Endometrial microvascular endothelial cells (primary cell): ENCODE measurements around the gene SAPCD2. TPM values are rescaled to one million over a fixed set of nuclear protein-coding genes. Genes with fewer than 3 reads are reported as not detected.
"Not testable (repeated sequence)": the region's sequence is repeated elsewhere in the genome, so short reads cannot be mapped to it uniquely, and the experiment has no call there.

Experiments used
- in situ Hi-C: cut with HindIII; loops from 2 replicates; pipeline ENCODE4 v1.10.0; 2017; ENCODE audit warnings: low sequenced_read_pairs, low pct_unique_long_range_greater_than_20kb; ENCODE audit errors: inconsistent ontology term
- total RNA-seq: library from RNA; depleted of rRNA; stranded (reverse); fragments of >200 nt; gene quantifications from one replicate; pipeline ENCODE4 v1.2.3, GENCODE V29; 2015; ENCODE audit errors: inconsistent ontology term

Gene SAPCD2
- total RNA-seq, 1 donor from 2014 or later, result 38.5 TPM

GRCh38 chr9:137039611-137040366 is 30.6 kb downstream of the SAPCD2 start:
- in situ Hi-C loops, result no loop called here

GRCh38 chr9:137038916-137039315 is 31.4 kb downstream of the SAPCD2 start:
- in situ Hi-C loops, result no loop called here

GRCh38 chr9:137037483-137037882 is 32.9 kb downstream of the SAPCD2 start:
- in situ Hi-C loops, result no loop called here

GRCh38 chr9:137037035-137037434 is 33.3 kb downstream of the SAPCD2 start:
- in situ Hi-C loops, result no loop called here

GRCh38 chr9:137035937-137036336 is 34.4 kb downstream of the SAPCD2 start:
- in situ Hi-C loops, result no loop called here

GRCh38 chr9:137035507-137035834 is 34.9 kb downstream of the SAPCD2 start:
- in situ Hi-C loops, result no loop called here

GRCh38 chr9:137034709-137035506 is 35.4 kb downstream of the SAPCD2 start:
- in situ Hi-C loops, result no loop called here

- in situ Hi-C loops, result no loop called here
Observed at GRCh38 chr9:137034039-137034708, 36.2 kb downstream of the SAPCD2 start.

GRCh38 chr9:137033481-137033880 is 36.9 kb downstream of the SAPCD2 start:
- in situ Hi-C loops, result not testable (repeated sequence)

GRCh38 chr9:137032858-137033257 is 37.5 kb downstream of the SAPCD2 start:
- in situ Hi-C loops, result no loop called here

GRCh38 chr9:137031904-137032640 is 38.3 kb downstream of the SAPCD2 start, which contains the start of gene FUT7:
Gene FUT7 (minus strand): TSS chr9:137032088. CDS start chr9:137031991, 97 bp downstream.
- in situ Hi-C loops, result no loop called here

GRCh38 chr9:137030538-137031527 is 39.5 kb downstream of the SAPCD2 start:
- in situ Hi-C loops, result no loop called here

- in situ Hi-C loops, result no loop called here
Observed at GRCh38 chr9:137030006-137030405, 40.4 kb downstream of the SAPCD2 start.

- in situ Hi-C loops, result no loop called here
Observed at GRCh38 chr9:137029058-137029936, 41.1 kb downstream of the SAPCD2 start.

- in situ Hi-C loops, result no loop called here
Observed at GRCh38 chr9:137028263-137029057, 41.9 kb downstream of the SAPCD2 start.
